C4-2B (cell line): ENCODE measurements around the gene HDAC4.

Source experiments
- CTCF ChIP-seq: fragments of 450-650 bp; conservative IDR thresholded peaks from 2 replicates; pipeline ENCODE4 v1.5.1; 2017; ENCODE audit warnings: mild to moderate bottlenecking
- ZFX ChIP-seq: fragments of 450-650 bp; IDR thresholded peaks from 2 replicates; pipeline ENCODE4 v1.6.1; 2017

DNA sequence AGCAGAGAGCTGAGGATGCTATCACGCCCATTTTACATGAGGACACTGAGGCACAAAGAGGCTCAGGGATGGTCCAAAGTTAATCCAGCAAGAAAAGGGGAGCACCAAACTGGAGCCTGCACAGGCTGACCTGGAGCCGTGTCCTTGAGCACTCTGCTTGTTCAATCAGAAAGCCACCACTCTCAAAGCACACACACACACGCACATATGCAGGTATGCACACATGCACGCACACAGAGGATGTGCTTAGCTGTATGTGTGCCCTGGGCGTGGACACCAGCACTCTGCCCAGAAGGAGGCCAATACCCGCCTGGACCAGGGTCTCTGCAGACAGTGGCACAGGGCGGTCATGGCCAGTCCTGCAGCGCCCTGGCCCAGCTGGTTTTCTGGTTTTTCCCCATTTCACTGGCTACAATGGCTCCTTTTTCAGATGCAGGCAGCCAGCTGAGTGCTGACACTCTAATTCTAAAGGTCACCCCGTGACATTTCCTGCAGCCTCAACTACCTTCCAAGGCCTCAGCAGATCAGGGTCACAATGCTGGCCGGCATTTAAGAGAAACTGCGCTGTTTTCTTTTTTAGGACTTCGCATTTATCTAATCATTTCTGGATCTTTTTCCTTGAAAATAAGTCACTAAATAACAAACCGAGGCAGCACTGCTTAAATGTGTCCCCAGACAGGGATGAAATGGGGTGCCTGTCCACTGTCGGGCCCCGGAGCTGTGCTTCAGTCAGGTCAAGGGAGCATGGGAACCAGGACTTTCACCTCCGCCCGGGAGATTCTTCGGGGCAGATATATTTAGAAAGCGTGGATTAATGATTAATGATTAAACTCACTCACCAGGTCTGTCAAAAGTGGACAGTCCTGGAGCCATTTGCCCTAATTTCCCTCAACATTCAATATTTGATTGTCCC, 104.5 kb downstream of the HDAC4 start:
- TF ChIP-seq CTCF (no peak), ZFX (no peak)
